Small intestine (tissue), 7 donors: ENCODE measurements around the gene POLN. TPM values are rescaled to one million over a fixed set of nuclear protein-coding genes. Genes with fewer than 3 reads are reported as not detected.

Source experiments
- DNase-seq, 2 donors: peaks; one replicate each; pipeline versions ENCODE4 v3.0.0 to v3.0.0-alpha.2; 2013
- FAIRE-seq: peaks from 2 replicates; lab custom pipeline; 2012; peaks lifted over from hg19 to GRCh38; lab: Jason Lieb, UNC
- H3K27ac ChIP-seq, 3 donors: one replicate each; pipeline ENCODE4 v1.5.1; 2013; ENCODE audit warnings: low read length in 2 of 3, mild to moderate bottlenecking in 2 of 3, control low read depth in 1 of 3, inconsistent platforms in 1 of 3, low read depth in 1 of 3, moderate library complexity in 1 of 3
- H3K27me3 ChIP-seq, 3 donors: one replicate each; pipeline ENCODE4 v1.6.1; 2013; ENCODE audit warnings: low read length in 3 of 3, inconsistent platforms in 1 of 3; ENCODE audit not compliant: control insufficient read depth in 3 of 3, insufficient read depth in 3 of 3
- H3K36me3 ChIP-seq, 3 donors: one replicate each; pipeline ENCODE4 v1.6.1; 2013; ENCODE audit warnings: low read length in 3 of 3, inconsistent platforms in 1 of 3, low read depth in 1 of 3, mild to moderate bottlenecking in 1 of 3, moderate library complexity in 1 of 3; ENCODE audit not compliant: control insufficient read depth in 3 of 3, insufficient read depth in 2 of 3
- H3K4me1 ChIP-seq, 3 donors: one replicate each; pipeline ENCODE4 v1.6.1; 2013; ENCODE audit warnings: low read length in 2 of 3, inconsistent platforms in 1 of 3, low read depth in 1 of 3, mild to moderate bottlenecking in 1 of 3, moderate library complexity in 1 of 3; ENCODE audit not compliant: control insufficient read depth in 3 of 3, insufficient read depth in 2 of 3
- H3K4me3 ChIP-seq, 3 donors: one replicate each; pipeline ENCODE4 v1.5.1; 2013; ENCODE audit warnings: low read length in 3 of 3, control low read depth in 1 of 3, inconsistent platforms in 1 of 3, low read depth in 1 of 3, mild to moderate bottlenecking in 1 of 3, moderate library complexity in 1 of 3
- H3K9me3 ChIP-seq, 2 donors: one replicate each; pipeline ENCODE4 v1.6.1; 2013; ENCODE audit warnings: low read depth in 1 of 2, low read length in 1 of 2; ENCODE audit not compliant: control insufficient read depth in 2 of 2, insufficient read depth in 1 of 2
- WGBS, 3 donors: extraction: QIAGEN DNeasy Blood & Tissue Kit; methylation state at CpG; one replicate each; pipeline ENCODE4 v1.1.7; 2013; 5-methylcytosine and 5-hydroxymethylcytosine counted together
- polyA plus RNA-seq, 4 donors: library from polyadenylated mRNA; stranded (reverse) in 3 of 4; unstranded in 1 of 4; fragments of 200-250 nt in 3 of 4; fragments of 120-200 nt in 1 of 4; gene quantifications; one replicate each; pipeline versions ENCODE4 v1.2.1 to v1.2.3, GENCODE V29; 2013
- donor health status: healthy with polysubstance abuse.
- donor health status: control.
- donor health status: control.
- donor health status: Bipolar disorder and iron deficiency.
- donor health status: healthy.

Gene POLN
- polyA plus RNA-seq, 4 donors = 0.89 to 2.2 (median 1.2) TPM

GRCh38 chr4:2077537-2078460 is 164.1 kb downstream of the POLN start:
- no peak overlapping the region for H3K4me3 ChIP-seq
- DNase-seq = no peak
- FAIRE-seq = no peak
- no peaks in the 10 kb centered on the region for H3K36me3 ChIP-seq
- peaks cover 0 to 10% (median 0%) of the 10 kb centered on the region in 3 donors for H3K4me1 ChIP-seq
- H3K9me3 ChIP-seq = no peaks in the 10 kb centered on the region
- H3K27ac ChIP-seq = no peak overlapping the region
- no peaks in the 10 kb centered on the region for H3K27me3 ChIP-seq
- WGBS, 3 donors = 88 to 91% (median 88%) methylated on average over 17 of the region's 17 CpGs

- WGBS, 3 donors = 58 to 77% (median 68%) methylated on average over 9 of the region's 9 CpGs
- peaks cover 0 to 3% (median 0%) of the 10 kb centered on the region in 3 donors for H3K27me3 ChIP-seq
- no peak overlapping the region for H3K27ac ChIP-seq
- FAIRE-seq (no peak), DNase-seq (no peak)
- H3K4me3 ChIP-seq = no peak overlapping the region
- H3K9me3 ChIP-seq = no peaks in the 10 kb centered on the region
- no peaks in the 10 kb centered on the region for H3K36me3 ChIP-seq
- peaks cover 0 to 10% (median 0%) of the 10 kb centered on the region in 3 donors for H3K4me1 ChIP-seq
Measured at GRCh38 chr4:2076908-2077536, 164.9 kb downstream of the POLN start.

GRCh38 chr4:2075987-2076907 is 165.7 kb downstream of the POLN start:
- 82 to 89% (median 83%) methylated on average over 31 of the region's 31 CpGs for WGBS, 3 donors
- Histone ChIP-seq H3K4me3 (no peak overlapping the region), H3K27me3 (peaks cover 0 to 3% (median 0%) of the 10 kb centered on the region in 3 donors), H3K4me1 (peaks cover 0 to 10% (median 0%) of the 10 kb centered on the region in 3 donors), H3K9me3 (no peaks in the 10 kb centered on the region), H3K27ac (no peak overlapping the region), H3K36me3 (no peaks in the 10 kb centered on the region)
- DNase-seq (peak in 1 of 2 donors; percentile 75), FAIRE-seq (no peak)

DNA sequence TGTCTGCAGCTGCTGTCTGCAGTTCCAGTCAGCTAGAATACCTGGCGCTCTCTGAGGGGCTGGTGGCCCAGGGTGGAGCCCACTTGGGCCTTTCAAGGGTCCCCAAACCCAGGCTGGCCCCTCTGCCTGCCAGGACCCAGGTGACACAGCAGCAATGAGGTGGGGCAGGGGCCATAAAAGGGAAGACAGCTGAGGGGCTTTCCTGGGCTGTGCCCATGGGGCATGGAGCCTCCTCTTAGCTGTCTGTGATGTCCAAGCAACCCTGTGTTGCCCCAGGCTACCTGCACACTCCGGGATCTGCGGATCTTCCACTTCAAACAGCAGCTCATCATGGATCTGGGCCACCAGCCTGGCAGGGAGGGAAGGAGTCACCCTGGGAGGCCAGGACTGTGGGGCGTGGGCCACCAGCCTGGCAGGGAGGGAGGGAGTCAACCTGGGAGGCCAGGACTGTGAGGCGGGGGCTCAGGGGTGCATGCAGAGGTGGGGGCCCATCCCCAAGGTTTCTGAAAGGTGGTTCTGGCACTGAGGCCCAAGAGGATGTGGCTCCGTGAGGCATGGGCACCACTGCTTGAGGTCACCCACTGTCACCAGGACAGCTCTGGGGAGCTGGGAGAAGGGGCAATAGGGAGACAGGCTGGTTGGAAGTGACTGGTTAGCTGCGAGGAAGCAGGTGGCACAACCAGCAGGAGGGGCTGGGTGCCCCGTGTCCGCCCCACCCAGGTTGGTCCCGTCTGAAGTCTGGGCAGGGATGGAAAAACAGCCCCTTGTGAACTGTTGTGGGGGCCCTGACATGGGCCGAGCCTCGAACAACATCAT is 166.5 kb downstream of the POLN start:
- H3K27ac ChIP-seq = no peak overlapping the region
- no peaks in the 10 kb centered on the region for H3K9me3 ChIP-seq
- no peaks in the 10 kb centered on the region for H3K36me3 ChIP-seq
- FAIRE-seq (no peak), DNase-seq (no peak)
- peaks cover 0 to 10% (median 0%) of the 10 kb centered on the region in 3 donors for H3K4me1 ChIP-seq
- WGBS, 3 donors = 68 to 82% (median 80%) methylated on average over 11 to 12 of the region's 12 CpGs
- H3K27me3 ChIP-seq = peaks cover 0 to 3% (median 0%) of the 10 kb centered on the region in 3 donors
- H3K4me3 ChIP-seq = no peak overlapping the region

DNA sequence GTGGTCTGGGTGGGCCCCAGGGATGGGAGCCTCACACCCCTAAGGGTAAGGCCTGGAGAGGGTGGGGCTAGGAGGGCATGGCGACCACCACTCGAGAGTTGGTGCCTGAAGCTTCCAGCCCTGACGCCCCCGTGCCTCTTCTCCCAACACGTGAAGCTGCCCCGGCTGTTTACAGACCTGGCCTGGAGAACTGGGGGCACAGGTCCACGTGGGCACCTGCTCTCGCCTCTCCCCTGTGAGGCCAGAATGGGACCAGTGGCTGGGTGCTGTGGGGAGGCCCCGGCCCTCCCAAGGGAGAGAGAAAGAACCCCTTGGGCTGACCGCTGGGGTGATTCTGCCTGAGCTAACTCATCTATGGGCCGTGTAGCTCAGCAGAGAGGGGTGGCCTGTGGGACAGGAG is 167.3 kb downstream of the POLN start:
- Histone ChIP-seq H3K27me3 (peaks cover 0 to 3% (median 0%) of the 10 kb centered on the region in 3 donors), H3K4me1 (peaks cover 0 to 10% (median 0%) of the 10 kb centered on the region in 3 donors), H3K36me3 (no peaks in the 10 kb centered on the region), H3K27ac (no peak overlapping the region), H3K4me3 (no peak overlapping the region), H3K9me3 (no peaks in the 10 kb centered on the region)
- DNase-seq (no peak), FAIRE-seq (no peak)
- 69 to 81% (median 75%) methylated on average over 11 of the region's 11 CpGs for WGBS, 3 donors

DNA sequence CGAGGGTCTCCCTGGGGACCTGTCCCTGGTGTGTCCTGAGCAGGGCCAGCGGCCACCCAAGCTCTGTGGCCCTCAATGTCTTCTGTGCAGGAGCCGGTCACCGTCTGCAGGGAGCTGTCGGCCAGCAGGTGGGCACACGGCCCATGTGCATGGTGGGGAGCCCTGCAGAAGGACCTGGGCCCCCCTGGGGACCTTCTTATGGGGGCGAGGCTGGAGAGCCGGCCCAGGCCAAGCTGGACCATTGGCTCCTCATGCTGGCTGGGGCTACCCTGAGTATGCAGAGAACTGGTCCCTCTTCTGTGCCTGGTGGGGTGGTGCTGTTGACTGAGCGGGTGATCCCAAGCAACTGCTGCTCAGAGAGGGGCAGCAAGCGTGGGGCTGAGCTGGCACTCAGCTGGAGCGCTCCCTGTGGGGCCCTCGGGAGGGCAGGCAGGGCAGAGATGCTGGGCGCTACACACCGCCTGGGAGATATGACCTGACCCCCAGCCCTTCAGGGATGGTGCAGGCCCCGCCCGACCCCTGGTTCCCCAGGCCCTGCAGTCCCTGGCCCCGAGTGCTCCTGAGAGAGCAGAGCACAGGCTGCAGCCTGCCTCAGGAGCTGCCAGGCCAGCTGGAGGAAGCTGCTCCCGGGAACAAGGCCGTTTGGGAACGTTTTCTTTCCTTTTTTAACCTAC is 168.0 kb downstream of the POLN start:
- no peak overlapping the region for H3K27ac ChIP-seq
- H3K4me1 ChIP-seq = peaks cover 0 to 10% (median 0%) of the 10 kb centered on the region in 3 donors
- no peak overlapping the region for H3K4me3 ChIP-seq
- WGBS, 3 donors = 74 to 75% (median 75%) methylated on average over 16 to 20 of the region's 20 CpGs
- no peaks in the 10 kb centered on the region for H3K9me3 ChIP-seq
- peaks cover 0 to 3% (median 0%) of the 10 kb centered on the region in 3 donors for H3K27me3 ChIP-seq
- no peak for DNase-seq
- FAIRE-seq = no peak
- no peaks in the 10 kb centered on the region for H3K36me3 ChIP-seq
